Transverse colon (tissue), 4 donors: ENCODE measurements around the gene CEACAM4. TPM values are rescaled to one million over a fixed set of nuclear protein-coding genes. Genes with fewer than 3 reads are reported as not detected.
"Not testable (repeated sequence)": the region's sequence is repeated elsewhere in the genome, so short reads cannot be mapped to it uniquely, and the experiment has no call there.

ENCODE experiments used
- DNase-seq: peaks from one replicate; pipeline ENCODE4 v3.0.0-alpha.2; 2019
- H3K27ac ChIP-seq, 4 donors: fragments of 200-600 bp; sonication (generic); 2 replicates each; pipeline ENCODE4 v1.5.1; 2016 to 2018; ENCODE audit warnings: inconsistent platforms in 4 of 4
- H3K27me3 ChIP-seq: fragments of 200-600 bp; sonication (generic); 2 replicates; pipeline ENCODE4 v1.5.1; 2017; ENCODE audit warnings: inconsistent platforms
- H3K36me3 ChIP-seq, 4 donors: fragments of 200-600 bp; sonication (generic); 2 replicates each; pipeline ENCODE4 v1.5.1; 2017 to 2019; ENCODE audit warnings: inconsistent platforms in 4 of 4
- H3K4me1 ChIP-seq, 4 donors: fragments of 200-600 bp; sonication (generic); 2 replicates each; pipeline ENCODE4 v1.5.1; 2017 to 2020; ENCODE audit warnings: inconsistent platforms in 4 of 4
- H3K4me3 ChIP-seq, 4 donors: fragments of 200-600 bp; sonication (generic); 1 replicate in 1 of 4; 2 replicates in 3 of 4; pipeline versions ENCODE4 v1.5.1 to v1.6.1; 2017 to 2019; ENCODE audit warnings: inconsistent platforms in 4 of 4
- H3K9me3 ChIP-seq, 2 donors: fragments of 200-600 bp; sonication (generic); 2 replicates each; pipeline ENCODE4 v1.5.1; 2017 to 2019; ENCODE audit warnings: inconsistent platforms in 2 of 2
- CTCF ChIP-seq, 5 experiments: fragments of 200-600 bp in 3 of 5; fragments of 450-650 bp in 2 of 5; sonication (generic) in 3 of 5; IDR thresholded peaks; 1 replicate in 2 of 5; 2 replicates in 3 of 5; pipeline ENCODE4 v1.5.1; 2016 to 2017; ENCODE audit warnings: antibody characterized with exemption in 5 of 5, inconsistent platforms in 3 of 5, mild to moderate bottlenecking in 2 of 5, moderate library complexity in 1 of 5
- EP300 ChIP-seq: sonication (generic); formaldehyde crosslinking; IDR thresholded peaks from one replicate; pipeline ENCODE4 v1.6.1; 2017; ENCODE audit warnings: antibody characterized with exemption, low read depth
- POLR2A ChIP-seq: fragments of 450-650 bp; IDR thresholded peaks from one replicate; pipeline ENCODE4 v1.6.1; 2016; ENCODE audit warnings: antibody characterized with exemption, mild to moderate bottlenecking, moderate library complexity
- POLR2AphosphoS5 ChIP-seq, 3 donors: sonication (generic); formaldehyde crosslinking; IDR thresholded peaks; one replicate each; pipeline ENCODE4 v1.6.1; 2016; ENCODE audit warnings: antibody characterized with exemption in 3 of 3
- WGBS, 2 donors: methylation state at CpG; one replicate each; pipeline ENCODE4 v1.1.5; 2018; ENCODE audit warnings: low coverage in 1 of 2; 5-methylcytosine and 5-hydroxymethylcytosine counted together
- in situ Hi-C, 4 donors: fragments of 200-750 bp; cut with MboI; loops; one replicate each; pipeline versions ENCODE4 v1.15.0 to v1.15.1; 2017; ENCODE audit warnings: low sequenced_read_pairs in 3 of 4, low pct_ligation_motif_present in 1 of 4, low pct_unique_long_range_greater_than_20kb in 1 of 4
- intact Hi-C: fragments of 100-400 bp; cut with DNase I; formaldehyde crosslinking; loops from one replicate; pipeline ENCODE4 v1.15.1; 2023; ENCODE audit warnings: low total_unique reads
- total RNA-seq, 4 donors: library from RNA; depleted of rRNA; stranded (reverse); fragments of >200 nt; gene quantifications; one replicate each; pipeline ENCODE4 v1.1.0, GENCODE V29; 2016

The CEACAM4 gene
- total RNA-seq, 4 donors from 2014 or later: 0.48 to 1.5 TPM; not detected in 2

DNA sequence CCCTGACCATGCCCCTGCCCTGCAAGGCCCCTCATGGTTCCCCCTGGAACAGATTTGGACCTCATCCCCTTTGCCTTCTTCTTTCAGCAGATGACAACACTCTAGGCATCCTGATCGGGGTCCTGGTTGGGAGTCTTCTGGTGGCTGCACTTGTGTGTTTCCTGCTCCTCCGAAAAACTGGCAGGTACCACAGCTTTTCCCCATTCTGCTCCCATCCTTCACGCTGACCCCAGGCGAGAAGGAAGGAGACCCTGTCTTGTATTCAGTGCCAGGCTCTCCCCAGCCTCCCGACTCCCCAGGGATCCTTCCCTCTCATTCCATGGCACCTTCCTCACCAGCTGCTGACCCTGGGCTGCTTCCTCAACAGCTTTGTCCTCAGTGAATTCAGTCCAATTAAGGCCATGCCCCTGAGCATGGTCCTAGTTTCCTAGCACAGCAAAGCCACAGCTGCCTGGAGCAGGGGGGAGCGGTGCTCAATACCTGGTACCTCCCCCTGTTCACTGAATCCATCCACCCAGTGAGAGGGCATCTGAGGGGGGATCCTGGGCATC, 42.5 kb downstream of the CEACAM4 start:
- Histone ChIP-seq H3K36me3 (no peaks in the 10 kb centered on the region), H3K9me3 (peaks cover 7 to 13% of the 10 kb centered on the region in 2 donors), H3K27ac (no peak overlapping the region), H3K4me3 (no peak overlapping the region), H3K27me3 (no peaks in the 10 kb centered on the region), H3K4me1 (no peaks in the 10 kb centered on the region)
- intact Hi-C loops: no loop called here
- TF ChIP-seq CTCF (IDR thresholded peaks at IDR 0.05): no peak
- no peak for TF ChIP-seq POLR2A
- no peak for TF ChIP-seq EP300
- TF ChIP-seq POLR2AphosphoS5 (IDR thresholded peaks at IDR 0.05): no peak
- no peak for DNase-seq
- WGBS, 2 donors: 68% methylated on average over 6 of the region's 6 CpGs; no CpG with 5 or more reads in 1 of the 2 donors
- in situ Hi-C loops: no loop called here

GRCh38 chr19:41582577-41583182, 44.2 kb downstream of the CEACAM4 start:
- not testable (repeated sequence) for H3K4me3 ChIP-seq

GRCh38 chr19:41581068-41581467, 45.8 kb downstream of the CEACAM4 start:
- H3K4me1 ChIP-seq, H3K27ac ChIP-seq, in situ Hi-C loops, H3K27me3 ChIP-seq, intact Hi-C loops, H3K4me3 ChIP-seq, H3K36me3 ChIP-seq, DNase-seq: not testable (repeated sequence)
- peaks cover 7 to 13% of the 10 kb centered on the region in 2 donors for H3K9me3 ChIP-seq
- 70 to 100% methylated on average over 2 to 4 of the region's 4 CpGs for whole genome bisulfite sequencing, 2 donors

More at GRCh38 chr19:41582577-41583182, 44.2 kb downstream of the CEACAM4 start:
- H3K36me3 ChIP-seq, in situ Hi-C loops, H3K27me3 ChIP-seq, DNase-seq, intact Hi-C loops, H3K4me1 ChIP-seq, H3K27ac ChIP-seq: not testable (repeated sequence)
- WGBS, 2 donors: 100% methylated on average over 1 of the region's 1 CpG; no CpG with 5 or more reads in 1 of the 2 donors
- H3K9me3 ChIP-seq: peaks cover 7 to 13% of the 10 kb centered on the region in 2 donors

DNA sequence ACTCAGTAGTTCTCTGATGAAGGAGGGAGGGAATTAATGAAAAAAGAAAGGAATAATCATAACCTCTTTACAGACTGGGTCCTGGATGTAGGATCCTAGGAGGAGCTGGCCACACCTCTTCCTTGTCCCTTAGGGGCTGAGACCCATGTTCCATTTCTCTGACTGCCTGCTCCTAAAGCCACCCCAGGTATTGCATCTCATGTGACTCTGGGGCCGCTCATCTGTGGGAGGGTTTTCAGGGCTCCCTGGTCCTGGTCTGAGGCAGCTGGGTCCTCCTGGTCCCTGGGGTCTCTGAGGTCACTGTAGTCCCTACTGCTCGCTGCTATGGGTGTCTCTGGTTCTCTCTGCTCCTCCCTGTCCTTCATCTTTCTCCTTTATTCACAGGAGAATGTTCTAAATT, 48.0 kb downstream of the CEACAM4 start:
- peaks cover 3% of the 10 kb centered on the region for H3K27me3 ChIP-seq
- 55 to 60% methylated on average over 1 to 2 of the region's 2 CpGs for WGBS, 2 donors
- no peaks in the 10 kb centered on the region for H3K4me1 ChIP-seq
- peaks cover 7 to 13% of the 10 kb centered on the region in 2 donors for H3K9me3 ChIP-seq
- intact Hi-C loops (no loop called here), in situ Hi-C loops (loop anchor here in 2 of 4 donors (10.0 kb wide), 2 partner anchors 124 to 134 kb away; partner anchors contain the start of gene ERICH4 (in 1 of the 2))
- H3K36me3 ChIP-seq: no peaks in the 10 kb centered on the region
- TF ChIP-seq POLR2AphosphoS5 (IDR thresholded peaks at IDR 0.05) (no peak), POLR2A (no peak), CTCF (IDR thresholded peaks at IDR 0.05) (no peak), EP300 (no peak)
- DNase-seq: no peak
- no peak overlapping the region for H3K27ac ChIP-seq
- no peak overlapping the region for H3K4me3 ChIP-seq

DNA sequence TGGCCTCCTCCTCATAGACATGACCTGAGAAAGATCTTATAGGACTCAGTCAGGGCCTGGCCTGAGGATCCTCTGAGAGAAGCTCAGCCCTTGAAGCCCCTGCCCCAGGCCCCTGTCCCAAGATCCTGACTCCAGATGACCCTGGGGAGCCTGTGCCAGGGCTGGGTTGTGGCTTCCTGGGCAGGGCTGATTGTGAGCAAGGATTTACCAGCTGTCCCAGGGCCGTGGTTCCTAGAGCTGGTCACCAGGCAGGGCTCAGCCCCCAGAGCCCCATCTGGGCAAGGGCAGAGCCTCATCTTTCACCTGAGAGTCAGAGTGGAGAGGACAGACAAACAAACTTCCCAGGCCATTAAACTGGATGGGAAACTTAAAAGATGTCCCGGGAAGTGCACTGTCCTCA, 49.0 kb downstream of the CEACAM4 start:
- Histone ChIP-seq H3K9me3 (peaks cover 3 to 13% of the 10 kb centered on the region in 2 donors), H3K27ac (no peak overlapping the region), H3K27me3 (peaks cover 3% of the 10 kb centered on the region), H3K36me3 (no peaks in the 10 kb centered on the region), H3K4me1 (no peaks in the 10 kb centered on the region), H3K4me3 (no peak overlapping the region)
- in situ Hi-C loops: loop anchor here in 2 of 4 donors (10.0 kb wide), 2 partner anchors 123 to 133 kb away; partner anchors contain the start of gene ERICH4 (in 1 of the 2)
- WGBS, 2 donors: 53 to 82% methylated on average over 1 to 2 of the region's 2 CpGs
- intact Hi-C loops: no loop called here
- DNase-seq: no peak
- TF ChIP-seq POLR2A (no peak), CTCF (IDR thresholded peaks at IDR 0.05) (no peak), POLR2AphosphoS5 (IDR thresholded peaks at IDR 0.05) (no peak), EP300 (no peak)
